ENCODE measurements around the gene MAML2. TPM values are rescaled to one million over a fixed set of nuclear protein-coding genes. Genes with fewer than 3 reads are reported as not detected.

The MAML2 gene
- total and polyA plus RNA-seq, 9 of the 15 experiments (the other 6 are each of a cell fraction or from before 2014, with no cell fraction given) = 0.79 to 6.8 (median 4.8) TPM

GRCh38 chr11:96102664-96103078 is 240.3 kb downstream of the MAML2 start (continued):
- TF ChIP-seq MAFG (tag; conservative IDR thresholded peaks at IDR 0.05) = peak; percentile 48; the same call in 1 of the 2 replicates
- peak; percentile 31 for TF ChIP-seq RBBP5 (IDR thresholded peaks at IDR 0.05; ENCODE audit: borderline replicate concordance, insufficient read depth, low read length, poor library complexity, severe bottlenecking)

GRCh38 chr11:96101146-96101545 is 241.8 kb downstream of the MAML2 start:
- WGBS (ENCODE audit: insufficient coverage, low coverage, missing lambda C conversion rate) = 57% methylated on average over 4 of the region's 4 CpGs
- Histone ChIP-seq H3K4me1 (replicated peaks in 1 of 2; ENCODE audit: control insufficient read depth in 2 of 2, insufficient read depth in 2 of 2, low read length in 2 of 2) (peaks cover 9 to 32% of the 10 kb centered on the region in 2 experiments; a peak in 4 of 5 replicates), H3K9me1 (ENCODE audit: control insufficient read depth, insufficient read depth, low read length) (no peaks in the 10 kb centered on the region), H3K27me3 (ENCODE audit: control insufficient read depth in 2 of 2, insufficient read depth in 2 of 2, low read length in 2 of 2) (no peaks in the 10 kb centered on the region), H2AFZ (ENCODE audit: low read depth, low read length) (no peak overlapping the region), H3K9ac (ENCODE audit: insufficient read depth in 1 of 2, low read depth in 2 of 2, low read length in 2 of 2) (no peak overlapping the region), H3K4me2 (ENCODE audit: insufficient read depth, low read length) (no peak overlapping the region), H3K36me3 (ENCODE audit: control insufficient read depth, insufficient read depth, low read length) (no peaks in the 10 kb centered on the region), H3K9me3 (replicated peaks; ENCODE audit: control insufficient read depth, insufficient read depth, low read depth, low read length) (no peaks in the 10 kb centered on the region), H4K20me1 (replicated peaks; ENCODE audit: control insufficient read depth, insufficient read depth, low read length) (no peaks in the 10 kb centered on the region), H3K27ac (ENCODE audit: extremely low read depth, low read depth, low read length) (no peak overlapping the region), H3K4me3 (no peak overlapping the region), H3K79me2 (ENCODE audit: control insufficient read depth, insufficient read depth, low read length) (no peaks in the 10 kb centered on the region)
- intact Hi-C loops (cut with micrococcal nuclease) (no loop called here), in situ Hi-C loops (cut with MboI) (no loop called here)
- BruUV-seq (replicated peaks) = no TSS peak
- ChIA-PET POLR2A (interaction anchor here (0.6 to 0.7 kb wide), 3 partner anchors 54 to 288 kb away, joined by 3 to 5 read pairs (median 4); no protein-coding TSS in a partner anchor), CTCF (ENCODE audit: low intra/inter-chr PET ratio) (no interaction called here)
- no peak for ATAC-seq
- no peak for DNase-seq (ENCODE audit: extremely low read depth in 1 of 4, low spot score in 3 of 4)
- no peak for FAIRE-seq
- TF ChIP-seq TAL1 (IDR thresholded peaks at IDR 0.05) = no peak
- no peak for TF ChIP-seq GTF3C2 (IDR thresholded peaks at IDR 0.05; ENCODE audit: borderline replicate concordance, extremely low read depth, insufficient read length)
- TF ChIP-seq SREBF1 (IDR thresholded peaks at IDR 0.05; ENCODE audit: borderline replicate concordance, low read depth, low read length) = no peak
- TF ChIP-seq BCL6 (CRISPR knock-in tag; IDR thresholded peaks at IDR 0.05) = no peak
- no peak for TF ChIP-seq DMBX1 (CRISPR knock-in tag; IDR thresholded peaks at IDR 0.05; ENCODE audit: borderline replicate concordance)
- TF ChIP-seq CTCFL (IDR thresholded peaks at IDR 0.05; ENCODE audit: borderline replicate concordance, insufficient read depth, low read depth, low read length, poor library complexity, severe bottlenecking) = no peak
- TF ChIP-seq CREM (IDR thresholded peaks at IDR 0.05; ENCODE audit: low read depth) = no peak
- TF ChIP-seq HNRNPH1 (optimal IDR thresholded peaks at IDR 0.05; ENCODE audit: low read depth, low read length) = no peak
- no peak for TF ChIP-seq YBX1 (IDR thresholded peaks at IDR 0.05)
- TF ChIP-seq SUPT5H (IDR thresholded peaks at IDR 0.05) = no peak
- TF ChIP-seq MAZ (CRISPR knock-in tag; conservative IDR thresholded peaks at IDR 0.05 in 1 of 2, IDR thresholded peaks at IDR 0.05 in 1 of 2) = no peak
- no peak for TF ChIP-seq GATA2 (CRISPR knock-in tag; IDR thresholded peaks at IDR 0.05)
- TF ChIP-seq NCOA6 (IDR thresholded peaks at IDR 0.05) = no peak
- TF ChIP-seq GTF2E2 (tag; IDR thresholded peaks at IDR 0.05) = no peak

Measured in K562 (cell line).